Breast epithelium (tissue), 4 donors: Measurements from ENCODE around the gene GPR21. TPM values are rescaled to one million over a fixed set of nuclear protein-coding genes. Genes with fewer than 3 reads are reported as not detected.

ENCODE experiments used
- DNase-seq, 2 donors: peaks; one replicate each; pipeline ENCODE4 v3.0.0-alpha.2; 2019; ENCODE audit warnings: low spot score in 2 of 2
- H3K27ac ChIP-seq, 2 donors: fragments of 200-600 bp; sonication (generic) in 1 of 2; one replicate each; pipeline ENCODE4 v1.5.1; 2016 to 2019; ENCODE audit warnings: mild to moderate bottlenecking in 1 of 2
- H3K27me3 ChIP-seq, 2 donors: fragments of 200-600 bp; sonication (generic) in 1 of 2; one replicate each; pipeline versions ENCODE4 v1.5.1 to v1.6.0; 2017 to 2019; ENCODE audit warnings: control low read depth in 1 of 2, mild to moderate bottlenecking in 1 of 2
- H3K36me3 ChIP-seq: fragments of 200-600 bp; one replicate; pipeline ENCODE4 v1.5.1; 2019
- H3K4me1 ChIP-seq, 2 donors: fragments of 200-600 bp; sonication (generic); one replicate each; pipeline ENCODE4 v1.5.1; 2016 to 2019; ENCODE audit warnings: control low read depth in 1 of 2
- H3K4me3 ChIP-seq, 3 donors: fragments of 200-600 bp; sonication (generic); 1 replicate in 2 of 3; 2 replicates in 1 of 3; pipeline ENCODE4 v1.5.1; 2016 to 2019; ENCODE audit warnings: mild to moderate bottlenecking in 3 of 3, moderate library complexity in 2 of 3
- H3K9me3 ChIP-seq, 2 donors: fragments of 200-600 bp; sonication (generic) in 1 of 2; one replicate each; pipeline ENCODE4 v1.5.1; 2016 to 2019; ENCODE audit warnings: control low read depth in 1 of 2
- POLR2A ChIP-seq: fragments of 450-650 bp; IDR thresholded peaks from one replicate; pipeline ENCODE4 v1.6.1; 2016; ENCODE audit warnings: antibody characterized with exemption, mild to moderate bottlenecking, moderate library complexity
- POLR2AphosphoS5 ChIP-seq, 3 donors: sonication (generic); formaldehyde crosslinking; IDR thresholded peaks; one replicate each; pipeline ENCODE4 v1.6.1; 2017; ENCODE audit warnings: antibody characterized with exemption in 3 of 3
- intact Hi-C: fragments of 100-400 bp; cut with DNase I; formaldehyde crosslinking; loops from one replicate; pipeline ENCODE4 v1.15.1; 2023; ENCODE audit warnings: low total_unique reads
- total RNA-seq, 3 donors: library from RNA; depleted of rRNA; stranded (reverse); fragments of >200 nt; gene quantifications; one replicate each; pipeline ENCODE4 v1.1.0, GENCODE V29; 2016
- TF ChIP-seq, protein P1 (sequence below), 3 donors: fragments of 450-650 bp; IDR thresholded peaks; one replicate each; pipeline ENCODE4 v1.5.1; 2016 to 2017; ENCODE audit warnings: antibody characterized with exemption in 3 of 3, mild to moderate bottlenecking in 3 of 3, moderate library complexity in 3 of 3

GPR21 gene, protein sequence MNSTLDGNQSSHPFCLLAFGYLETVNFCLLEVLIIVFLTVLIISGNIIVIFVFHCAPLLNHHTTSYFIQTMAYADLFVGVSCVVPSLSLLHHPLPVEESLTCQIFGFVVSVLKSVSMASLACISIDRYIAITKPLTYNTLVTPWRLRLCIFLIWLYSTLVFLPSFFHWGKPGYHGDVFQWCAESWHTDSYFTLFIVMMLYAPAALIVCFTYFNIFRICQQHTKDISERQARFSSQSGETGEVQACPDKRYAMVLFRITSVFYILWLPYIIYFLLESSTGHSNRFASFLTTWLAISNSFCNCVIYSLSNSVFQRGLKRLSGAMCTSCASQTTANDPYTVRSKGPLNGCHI
- total RNA-seq: 1 to 10 TPM in 2 of 3 donors, not detected in 1; 3.3 to 6.7 TPM

DNA sequence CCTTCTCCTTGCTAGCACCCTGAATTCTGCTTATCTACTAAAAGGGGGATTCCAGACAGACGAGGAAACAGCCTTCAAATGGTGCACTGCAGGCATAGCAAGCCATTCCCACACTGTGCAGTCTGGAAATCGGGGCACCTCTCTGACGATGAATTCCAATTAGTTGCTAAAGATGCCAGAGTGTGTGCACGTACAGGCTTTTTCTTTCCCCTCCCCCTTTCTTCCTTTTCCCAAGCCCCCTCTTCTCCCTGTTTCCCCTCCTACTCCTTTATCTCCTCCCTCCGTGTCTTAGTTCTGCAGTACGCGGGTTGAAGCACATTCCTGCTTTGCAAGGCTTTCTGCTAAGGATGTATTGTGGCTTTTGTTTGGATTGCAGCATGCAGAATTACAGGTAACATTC, at the start of gene GPR21:
GPR21 (plus strand) TSS at position 316 of the 400 bp plus-strand sequence. CDS start 900 bp downstream, outside the sequence.
- intact Hi-C loops: no loop called here
- Histone ChIP-seq H3K4me1 (no peaks in the 10 kb centered on the region), H3K9me3 (no peaks in the 10 kb centered on the region), H3K36me3 (no peaks in the 10 kb centered on the region), H3K4me3 (peak within 1 kb of the TSS in 1 of 3 donors; percentile 20), H3K27me3 (no peaks in the 10 kb centered on the region), H3K27ac (no peak within 1 kb of the TSS)
- TF ChIP-seq POLR2A: no peak
- TF ChIP-seq POLR2AphosphoS5 (IDR thresholded peaks at IDR 0.05): no peak
- TF ChIP-seq, protein P1, sequence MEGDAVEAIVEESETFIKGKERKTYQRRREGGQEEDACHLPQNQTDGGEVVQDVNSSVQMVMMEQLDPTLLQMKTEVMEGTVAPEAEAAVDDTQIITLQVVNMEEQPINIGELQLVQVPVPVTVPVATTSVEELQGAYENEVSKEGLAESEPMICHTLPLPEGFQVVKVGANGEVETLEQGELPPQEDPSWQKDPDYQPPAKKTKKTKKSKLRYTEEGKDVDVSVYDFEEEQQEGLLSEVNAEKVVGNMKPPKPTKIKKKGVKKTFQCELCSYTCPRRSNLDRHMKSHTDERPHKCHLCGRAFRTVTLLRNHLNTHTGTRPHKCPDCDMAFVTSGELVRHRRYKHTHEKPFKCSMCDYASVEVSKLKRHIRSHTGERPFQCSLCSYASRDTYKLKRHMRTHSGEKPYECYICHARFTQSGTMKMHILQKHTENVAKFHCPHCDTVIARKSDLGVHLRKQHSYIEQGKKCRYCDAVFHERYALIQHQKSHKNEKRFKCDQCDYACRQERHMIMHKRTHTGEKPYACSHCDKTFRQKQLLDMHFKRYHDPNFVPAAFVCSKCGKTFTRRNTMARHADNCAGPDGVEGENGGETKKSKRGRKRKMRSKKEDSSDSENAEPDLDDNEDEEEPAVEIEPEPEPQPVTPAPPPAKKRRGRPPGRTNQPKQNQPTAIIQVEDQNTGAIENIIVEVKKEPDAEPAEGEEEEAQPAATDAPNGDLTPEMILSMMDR (IDR thresholded peaks at IDR 0.05): no peak
- no peak for DNase-seq

DNA sequence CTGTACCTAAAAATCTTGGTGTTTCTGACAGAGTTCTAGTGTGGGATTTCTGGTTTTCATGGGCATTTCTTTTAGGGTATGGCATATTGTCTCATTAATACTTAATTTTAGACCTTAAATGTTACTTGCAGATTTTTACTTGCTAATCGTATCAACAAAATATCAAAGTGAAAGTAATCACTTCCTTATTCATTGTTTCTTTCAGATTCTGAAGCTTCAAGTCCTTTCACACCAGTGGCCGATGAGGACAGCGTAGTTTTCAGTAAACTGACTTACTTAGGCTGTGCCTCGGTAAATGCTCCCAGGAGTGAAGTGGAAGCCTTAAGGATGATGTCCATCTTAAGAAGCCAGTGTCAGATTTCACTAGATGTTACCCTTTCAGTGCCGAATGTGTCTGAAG, 47.5 kb upstream of the GPR21 start:
- H3K27ac ChIP-seq: no peak overlapping the region
- no peaks in the 10 kb centered on the region for H3K9me3 ChIP-seq
- H3K27me3 ChIP-seq: no peaks in the 10 kb centered on the region
- TF ChIP-seq POLR2AphosphoS5 (IDR thresholded peaks at IDR 0.05): no peak
- TF ChIP-seq, protein P1 (IDR thresholded peaks at IDR 0.05): no peak
- TF ChIP-seq POLR2A: no peak
- no peaks in the 10 kb centered on the region for H3K4me1 ChIP-seq
- no peaks in the 10 kb centered on the region for H3K36me3 ChIP-seq
- no peak for DNase-seq
- intact Hi-C loops: no loop called here
- H3K4me3 ChIP-seq: no peak overlapping the region

DNA sequence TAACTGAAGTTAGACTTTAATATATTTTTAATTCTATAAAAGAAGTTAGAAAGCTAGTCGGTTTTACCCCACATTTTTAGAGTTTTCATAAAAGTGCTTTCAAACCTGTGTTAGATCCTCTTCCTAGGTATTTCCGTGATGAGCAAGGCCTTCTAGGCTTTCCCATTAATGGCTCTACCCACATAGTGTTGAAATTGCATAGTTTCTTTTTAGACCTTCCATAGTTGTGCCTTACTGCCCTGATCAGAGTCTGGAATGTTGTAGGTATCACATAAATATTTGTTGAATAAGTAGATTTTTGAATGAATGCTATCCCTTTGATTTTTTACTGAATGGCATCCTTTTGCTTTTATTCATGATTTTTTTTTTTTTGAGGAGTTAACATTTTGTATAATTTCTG, 45.3 kb upstream of the GPR21 start:
- no peak overlapping the region for H3K27ac ChIP-seq
- intact Hi-C loops: no loop called here
- H3K36me3 ChIP-seq: no peaks in the 10 kb centered on the region

DNA sequence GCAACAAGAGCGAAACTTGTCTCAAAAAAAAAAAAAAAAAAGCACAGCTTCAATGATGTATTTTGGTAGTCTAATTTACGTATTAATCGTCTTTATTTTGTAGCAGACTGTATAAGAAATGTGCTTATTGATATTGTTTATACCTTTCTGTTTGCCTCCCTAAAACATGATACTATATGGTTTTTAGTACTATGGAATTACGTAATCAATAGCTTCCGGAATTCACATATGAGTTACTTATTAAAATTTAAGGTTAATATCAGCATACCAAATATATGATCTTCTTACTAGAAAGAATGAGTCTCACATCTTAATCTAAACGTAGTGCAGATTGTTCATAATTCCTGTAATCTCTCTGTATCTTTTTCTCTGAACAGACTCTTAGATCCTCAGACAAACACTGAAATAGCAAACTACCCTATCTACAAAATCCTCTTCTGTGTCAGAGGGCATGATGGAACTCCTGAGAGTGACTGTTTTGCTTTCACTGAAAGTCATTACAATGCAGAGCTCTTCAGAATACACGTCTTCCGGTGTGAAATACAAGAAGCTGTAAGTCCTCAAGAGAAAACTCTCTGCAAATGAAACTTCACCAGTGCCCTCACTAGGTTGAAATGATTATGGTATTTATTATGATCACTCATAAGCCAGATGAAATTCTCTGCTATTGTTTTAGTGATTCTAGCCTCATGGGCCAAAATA, 44.4 kb upstream of the GPR21 start:
- H3K27me3 ChIP-seq: no peaks in the 10 kb centered on the region
- H3K27ac ChIP-seq: no peak overlapping the region
- TF ChIP-seq, protein P1 (IDR thresholded peaks at IDR 0.05): no peak
- H3K4me1 ChIP-seq: no peaks in the 10 kb centered on the region
- H3K9me3 ChIP-seq: no peaks in the 10 kb centered on the region
- no peak overlapping the region for H3K4me3 ChIP-seq
- DNase-seq: no peak
- intact Hi-C loops: no loop called here
- H3K36me3 ChIP-seq: no peaks in the 10 kb centered on the region

More for the DNA sequence above, 45.3 kb upstream of the GPR21 start:
- Histone ChIP-seq H3K27me3 (no peaks in the 10 kb centered on the region), H3K4me3 (no peak overlapping the region), H3K9me3 (no peaks in the 10 kb centered on the region), H3K4me1 (no peaks in the 10 kb centered on the region)
- TF ChIP-seq POLR2AphosphoS5 (IDR thresholded peaks at IDR 0.05): no peak
- TF ChIP-seq, protein P1 (IDR thresholded peaks at IDR 0.05): no peak
- no peak for TF ChIP-seq POLR2A
- DNase-seq: no peak

DNA sequence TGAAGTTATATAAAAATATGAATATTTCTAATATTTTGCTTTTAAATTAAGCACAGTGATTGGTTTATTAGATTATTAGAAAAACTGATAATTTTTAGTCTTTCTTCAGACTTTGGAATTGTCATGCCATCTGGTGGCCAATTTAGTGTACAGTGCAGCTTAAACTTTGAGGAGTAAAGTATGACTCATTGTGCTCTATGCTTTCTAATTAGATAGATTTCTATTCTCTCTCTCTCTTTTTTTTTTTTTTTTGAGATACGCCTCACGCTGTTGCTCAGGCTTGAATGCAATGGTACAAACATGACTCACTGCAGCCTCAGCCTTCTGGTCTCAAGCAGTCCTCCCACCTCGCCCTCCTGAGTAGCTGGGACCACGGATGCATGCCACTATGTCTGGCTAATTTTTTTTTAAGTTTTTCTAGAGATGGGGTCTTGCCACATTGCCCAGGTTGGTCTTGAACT, 42.1 kb upstream of the GPR21 start:
- DNase-seq: no peak
- no peak overlapping the region for H3K4me3 ChIP-seq
- no peak overlapping the region for H3K27ac ChIP-seq
- no peaks in the 10 kb centered on the region for H3K4me1 ChIP-seq
- TF ChIP-seq POLR2A: no peak
- TF ChIP-seq, protein P1 (IDR thresholded peaks at IDR 0.05): peak; percentile 43 to 72 (median 44)
- no peak for TF ChIP-seq POLR2AphosphoS5 (IDR thresholded peaks at IDR 0.05)
- intact Hi-C loops: no loop called here
- H3K9me3 ChIP-seq: no peaks in the 10 kb centered on the region
- H3K36me3 ChIP-seq: no peaks in the 10 kb centered on the region
- H3K27me3 ChIP-seq: no peaks in the 10 kb centered on the region
